KMS-11 (cell line): ENCODE measurements around the gene MNAT1.
A peak's percentile ranks its signal among the peaks of the same experiment; 100 is the strongest.
"Not testable (repeated sequence)": the region's sequence is repeated elsewhere in the genome, so short reads cannot be mapped to it uniquely, and the experiment has no call there.

Experiments used
- H2AFZ ChIP-seq: fragments of 200-600 bp; sonication (generic); 2 replicates; pipeline ENCODE4 v1.6.1; 2016; ENCODE audit warnings: antibody characterized with exemption, mixed run types, low read depth
- H3K27ac ChIP-seq: fragments of 200-600 bp; sonication (generic); 2 replicates; pipeline ENCODE4 v1.6.1; 2016; ENCODE audit warnings: mild to moderate bottlenecking, mixed run types
- H3K27me3 ChIP-seq: fragments of 200-600 bp; sonication (generic); 2 replicates; pipeline ENCODE4 v1.6.1; 2017; ENCODE audit warnings: mild to moderate bottlenecking, low read depth, mixed run types, moderate library complexity; ENCODE audit not compliant: insufficient read depth
- H3K36me3 ChIP-seq: fragments of 200-600 bp; sonication (generic); 2 replicates; pipeline ENCODE4 v1.6.1; 2017; ENCODE audit warnings: mild to moderate bottlenecking, mixed run types; ENCODE audit not compliant: insufficient read depth
- H3K4me1 ChIP-seq: fragments of 200-600 bp; sonication (generic); 2 replicates; pipeline ENCODE4 v1.6.1; 2016; ENCODE audit warnings: mild to moderate bottlenecking, low read depth, mixed run types; ENCODE audit not compliant: poor library complexity, severe bottlenecking
- H3K4me2 ChIP-seq: fragments of 200-600 bp; sonication (generic); 2 replicates; pipeline ENCODE4 v1.7.0; 2016; ENCODE audit warnings: mild to moderate bottlenecking, mixed run types
- H3K4me3 ChIP-seq: fragments of 200-600 bp; sonication (generic); IDR thresholded peaks from 2 replicates; pipeline ENCODE4 v1.6.1; 2017; ENCODE audit warnings: low read depth, low read length, mixed read lengths; ENCODE audit not compliant: insufficient read depth
- H3K79me2 ChIP-seq: fragments of 200-600 bp; sonication (generic); 2 replicates; pipeline ENCODE4 v1.6.1; 2016; ENCODE audit warnings: low read depth, mixed run types; ENCODE audit not compliant: insufficient read depth
- H3K9ac ChIP-seq: fragments of 200-600 bp; sonication (generic); 2 replicates; pipeline ENCODE4 v1.6.1; 2016; ENCODE audit warnings: mild to moderate bottlenecking, mixed run types
- H4K20me1 ChIP-seq: fragments of 200-600 bp; sonication (generic); 2 replicates; pipeline ENCODE4 v1.6.1; 2016; ENCODE audit warnings: mild to moderate bottlenecking, mixed run types; ENCODE audit not compliant: insufficient read depth
- TF ChIP-seq, protein P1 (sequence below): fragments of 200-600 bp; sonication (generic); conservative IDR thresholded peaks from 2 replicates; pipeline ENCODE4 v1.6.1; 2017; ENCODE audit warnings: low read depth, mild to moderate bottlenecking, antibody characterized with exemption, low read length, moderate library complexity, mixed read lengths

MNAT1 gene

DNA sequence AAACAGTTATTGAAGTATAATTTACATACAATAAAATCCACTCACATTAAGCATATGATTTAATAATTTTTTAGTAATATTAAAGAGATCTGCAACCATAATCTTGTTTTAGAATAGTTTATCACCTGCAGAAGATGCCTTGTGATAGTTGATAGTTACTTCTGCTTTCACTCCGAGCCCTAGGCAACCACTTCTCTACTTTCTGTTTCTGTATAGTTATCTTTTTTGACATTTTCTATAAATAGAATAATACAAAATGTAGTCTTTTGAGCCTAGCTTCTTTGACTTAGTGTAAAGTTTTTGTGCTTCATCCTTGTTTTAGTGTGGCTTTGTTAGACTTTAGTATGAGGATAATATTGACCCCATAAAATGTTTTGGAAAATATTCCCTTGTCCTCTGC lies 111.0 kb downstream of the MNAT1 start:
- no peak overlapping the region for H2AFZ ChIP-seq
- peaks cover 18% of the 10 kb centered on the region for H3K4me1 ChIP-seq
- H4K20me1 ChIP-seq = no peaks in the 10 kb centered on the region
- H3K4me3 ChIP-seq = no peak overlapping the region
- no peaks in the 10 kb centered on the region for H3K36me3 ChIP-seq
- no peaks in the 10 kb centered on the region for H3K79me2 ChIP-seq
- H3K4me2 ChIP-seq = peak overlapping the region; percentile 34
- TF ChIP-seq, protein P1, sequence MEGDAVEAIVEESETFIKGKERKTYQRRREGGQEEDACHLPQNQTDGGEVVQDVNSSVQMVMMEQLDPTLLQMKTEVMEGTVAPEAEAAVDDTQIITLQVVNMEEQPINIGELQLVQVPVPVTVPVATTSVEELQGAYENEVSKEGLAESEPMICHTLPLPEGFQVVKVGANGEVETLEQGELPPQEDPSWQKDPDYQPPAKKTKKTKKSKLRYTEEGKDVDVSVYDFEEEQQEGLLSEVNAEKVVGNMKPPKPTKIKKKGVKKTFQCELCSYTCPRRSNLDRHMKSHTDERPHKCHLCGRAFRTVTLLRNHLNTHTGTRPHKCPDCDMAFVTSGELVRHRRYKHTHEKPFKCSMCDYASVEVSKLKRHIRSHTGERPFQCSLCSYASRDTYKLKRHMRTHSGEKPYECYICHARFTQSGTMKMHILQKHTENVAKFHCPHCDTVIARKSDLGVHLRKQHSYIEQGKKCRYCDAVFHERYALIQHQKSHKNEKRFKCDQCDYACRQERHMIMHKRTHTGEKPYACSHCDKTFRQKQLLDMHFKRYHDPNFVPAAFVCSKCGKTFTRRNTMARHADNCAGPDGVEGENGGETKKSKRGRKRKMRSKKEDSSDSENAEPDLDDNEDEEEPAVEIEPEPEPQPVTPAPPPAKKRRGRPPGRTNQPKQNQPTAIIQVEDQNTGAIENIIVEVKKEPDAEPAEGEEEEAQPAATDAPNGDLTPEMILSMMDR = no peak
- no peak overlapping the region for H3K9ac ChIP-seq
- H3K27me3 ChIP-seq = no peaks in the 10 kb centered on the region
- no peak overlapping the region for H3K27ac ChIP-seq

DNA sequence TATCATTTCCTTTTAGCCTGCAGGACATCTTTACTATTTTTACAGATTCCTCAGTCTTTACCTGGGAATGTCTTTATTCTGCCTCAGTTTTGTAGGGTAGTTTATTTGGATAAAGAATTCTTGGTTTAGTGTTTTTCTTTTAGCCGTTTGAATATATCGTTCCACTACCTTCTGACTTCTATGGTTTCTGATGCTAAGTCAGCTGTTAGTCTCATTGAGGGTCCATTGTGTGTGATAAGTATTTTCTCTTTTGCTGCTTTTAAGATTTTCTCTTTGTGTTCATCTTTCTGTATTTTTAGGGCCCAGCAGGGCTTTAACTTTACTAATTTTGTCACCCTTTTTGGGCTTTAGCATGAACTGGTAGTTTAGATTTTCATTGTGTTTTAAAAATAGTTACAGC lies 113.5 kb downstream of the MNAT1 start:
- H4K20me1 ChIP-seq = no peaks in the 10 kb centered on the region
- no peak overlapping the region for H3K9ac ChIP-seq
- no peaks in the 10 kb centered on the region for H3K27me3 ChIP-seq
- H3K79me2 ChIP-seq = no peaks in the 10 kb centered on the region
- TF ChIP-seq, protein P1 = no peak
- no peak overlapping the region for H3K27ac ChIP-seq
- no peaks in the 10 kb centered on the region for H3K36me3 ChIP-seq
- H3K4me3 ChIP-seq = no peak overlapping the region
- no peak overlapping the region for H2AFZ ChIP-seq
- H3K4me2 ChIP-seq = no peak overlapping the region
- peaks cover 18% of the 10 kb centered on the region for H3K4me1 ChIP-seq

GRCh38 chr14:60851692-60852091 lies 117.1 kb downstream of the MNAT1 start:
- H3K36me3 ChIP-seq, H3K4me3 ChIP-seq, H3K79me2 ChIP-seq, H3K4me1 ChIP-seq, H3K27ac ChIP-seq, H4K20me1 ChIP-seq, H3K27me3 ChIP-seq, H3K9ac ChIP-seq, H2AFZ ChIP-seq, H3K4me2 ChIP-seq: not testable (repeated sequence)

- no peak overlapping the region for H3K27ac ChIP-seq
- no peak overlapping the region for H2AFZ ChIP-seq
- H3K36me3 ChIP-seq = no peaks in the 10 kb centered on the region
- H3K4me1 ChIP-seq = no peaks in the 10 kb centered on the region
- no peak overlapping the region for H3K4me2 ChIP-seq
- no peak overlapping the region for H3K4me3 ChIP-seq
- H4K20me1 ChIP-seq = no peaks in the 10 kb centered on the region
- TF ChIP-seq, protein P1 = no peak
- H3K79me2 ChIP-seq = no peaks in the 10 kb centered on the region
- H3K9ac ChIP-seq = no peak overlapping the region
- no peaks in the 10 kb centered on the region for H3K27me3 ChIP-seq
Observed at GRCh38 chr14:60856111-60856510, 121.5 kb downstream of the MNAT1 start.

DNA sequence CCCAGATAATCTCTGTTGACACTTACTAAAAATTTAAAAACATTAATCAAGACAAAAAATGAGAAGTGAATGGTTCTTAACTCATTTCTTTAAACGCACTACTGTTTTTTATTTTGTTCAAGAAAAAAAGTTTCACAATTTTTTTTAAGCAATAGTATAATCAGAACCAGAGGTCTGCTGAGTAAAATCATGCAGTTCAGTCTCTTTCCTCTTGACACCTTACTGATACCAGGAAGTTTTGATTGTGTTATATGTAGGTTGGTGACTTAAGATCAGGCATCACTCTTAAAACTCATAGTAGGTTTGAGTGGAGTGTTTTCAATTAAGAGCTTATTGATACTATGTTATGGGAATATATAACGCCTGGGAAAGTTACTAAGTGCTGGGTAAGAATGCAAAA lies 125.0 kb downstream of the MNAT1 start:
- H3K4me2 ChIP-seq = no peak overlapping the region
- no peaks in the 10 kb centered on the region for H3K79me2 ChIP-seq
- H3K27ac ChIP-seq = no peak overlapping the region
- H4K20me1 ChIP-seq = no peaks in the 10 kb centered on the region
- no peak overlapping the region for H3K9ac ChIP-seq
- H3K4me1 ChIP-seq = no peaks in the 10 kb centered on the region
- TF ChIP-seq, protein P1 = no peak
- no peaks in the 10 kb centered on the region for H3K27me3 ChIP-seq
- H2AFZ ChIP-seq = no peak overlapping the region
- H3K4me3 ChIP-seq = no peak overlapping the region
- no peaks in the 10 kb centered on the region for H3K36me3 ChIP-seq
